GM12875 (cell line): Measurements from ENCODE around the gene MAT2A.

Experiments
- H3K4me3 ChIP-seq: one replicate; pipeline ENCODE4 v1.5.1; 2011; ENCODE audit warnings: low read depth, low read length, control low read depth
- TF ChIP-seq, protein P1 (sequence below): IDR thresholded peaks from 2 replicates; pipeline ENCODE4 v1.5.1; 2011; ENCODE audit warnings: low read depth, mild to moderate bottlenecking, control low read depth, inconsistent platforms, low read length, moderate library complexity, borderline replicate concordance; ENCODE audit not compliant: insufficient read depth

Gene MAT2A

DNA sequence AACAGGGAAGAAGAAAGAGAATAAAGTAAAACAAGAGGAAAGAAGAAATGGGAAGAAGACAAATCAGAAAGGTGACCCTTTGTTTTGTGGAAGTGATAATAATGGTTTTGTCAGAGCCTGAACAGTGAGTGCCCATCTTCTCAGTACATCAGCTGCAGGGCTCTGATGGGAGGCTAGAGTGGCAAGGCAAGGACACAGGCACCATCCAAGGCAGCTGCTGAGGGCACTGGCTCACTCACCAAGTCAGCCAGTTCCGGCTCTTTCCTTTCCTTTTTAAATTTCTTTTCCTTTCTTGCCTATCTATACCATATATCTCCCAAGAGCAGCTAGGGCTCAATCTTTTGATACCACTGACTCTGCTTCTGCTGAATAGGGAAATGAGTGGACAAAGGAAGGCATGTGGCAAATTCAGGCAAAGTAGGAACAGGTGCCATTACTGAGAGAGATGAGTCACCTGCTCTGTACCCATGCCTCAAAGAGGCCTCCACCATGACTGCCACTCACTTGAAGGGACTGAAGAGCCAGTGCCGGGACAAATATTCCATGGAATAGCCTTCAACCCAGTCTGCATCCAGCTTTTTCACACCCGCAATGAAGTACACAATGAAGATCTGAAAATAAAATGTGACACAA lies 16.1 kb downstream of the MAT2A start:
- TF ChIP-seq, protein P1, sequence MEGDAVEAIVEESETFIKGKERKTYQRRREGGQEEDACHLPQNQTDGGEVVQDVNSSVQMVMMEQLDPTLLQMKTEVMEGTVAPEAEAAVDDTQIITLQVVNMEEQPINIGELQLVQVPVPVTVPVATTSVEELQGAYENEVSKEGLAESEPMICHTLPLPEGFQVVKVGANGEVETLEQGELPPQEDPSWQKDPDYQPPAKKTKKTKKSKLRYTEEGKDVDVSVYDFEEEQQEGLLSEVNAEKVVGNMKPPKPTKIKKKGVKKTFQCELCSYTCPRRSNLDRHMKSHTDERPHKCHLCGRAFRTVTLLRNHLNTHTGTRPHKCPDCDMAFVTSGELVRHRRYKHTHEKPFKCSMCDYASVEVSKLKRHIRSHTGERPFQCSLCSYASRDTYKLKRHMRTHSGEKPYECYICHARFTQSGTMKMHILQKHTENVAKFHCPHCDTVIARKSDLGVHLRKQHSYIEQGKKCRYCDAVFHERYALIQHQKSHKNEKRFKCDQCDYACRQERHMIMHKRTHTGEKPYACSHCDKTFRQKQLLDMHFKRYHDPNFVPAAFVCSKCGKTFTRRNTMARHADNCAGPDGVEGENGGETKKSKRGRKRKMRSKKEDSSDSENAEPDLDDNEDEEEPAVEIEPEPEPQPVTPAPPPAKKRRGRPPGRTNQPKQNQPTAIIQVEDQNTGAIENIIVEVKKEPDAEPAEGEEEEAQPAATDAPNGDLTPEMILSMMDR: no peak
- H3K4me3 ChIP-seq: no peak overlapping the region

DNA sequence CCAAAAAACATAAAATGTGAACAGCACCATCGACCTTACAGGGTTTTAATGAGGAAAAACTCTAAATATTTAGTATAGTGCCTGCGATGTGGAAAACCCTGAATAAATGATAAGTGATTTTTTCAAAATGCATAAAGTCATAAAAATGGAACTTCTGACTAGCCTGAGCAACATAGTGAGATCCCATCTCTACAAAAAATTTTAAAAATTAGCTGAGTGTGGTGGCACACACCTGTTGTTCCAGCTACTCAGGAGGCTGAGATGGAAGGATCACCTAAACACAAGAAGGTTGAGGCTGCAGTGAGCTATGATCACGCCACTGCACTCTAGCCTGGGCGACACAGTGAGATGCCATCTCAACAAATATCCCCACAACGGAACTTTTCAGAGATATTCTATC lies 18.2 kb downstream of the MAT2A start:
- TF ChIP-seq, protein P1: no peak
- H3K4me3 ChIP-seq: no peak overlapping the region

- no peak overlapping the region for H3K4me3 ChIP-seq
- TF ChIP-seq, protein P1: no peak
Measured at GRCh38 chr2:85558160-85558559, 19.2 kb downstream of the MAT2A start.

DNA sequence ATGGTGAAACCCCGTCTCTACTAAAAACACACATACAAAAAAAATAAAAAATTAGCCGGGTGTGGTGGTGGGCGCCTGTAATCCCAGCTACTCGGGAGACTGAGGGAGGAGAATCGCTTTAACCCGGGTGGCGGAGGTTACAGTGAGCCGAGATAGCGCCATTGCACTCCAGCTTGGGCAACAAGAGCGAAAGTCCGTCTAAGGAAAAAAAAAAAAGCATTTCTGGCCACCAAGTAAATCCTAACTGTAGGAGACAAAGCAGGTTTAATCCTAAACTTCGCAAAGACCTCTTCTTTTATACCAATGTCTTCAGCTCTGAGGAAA lies 21.4 kb downstream of the MAT2A start:
- H3K4me3 ChIP-seq: peak overlapping the region; percentile 57

DNA sequence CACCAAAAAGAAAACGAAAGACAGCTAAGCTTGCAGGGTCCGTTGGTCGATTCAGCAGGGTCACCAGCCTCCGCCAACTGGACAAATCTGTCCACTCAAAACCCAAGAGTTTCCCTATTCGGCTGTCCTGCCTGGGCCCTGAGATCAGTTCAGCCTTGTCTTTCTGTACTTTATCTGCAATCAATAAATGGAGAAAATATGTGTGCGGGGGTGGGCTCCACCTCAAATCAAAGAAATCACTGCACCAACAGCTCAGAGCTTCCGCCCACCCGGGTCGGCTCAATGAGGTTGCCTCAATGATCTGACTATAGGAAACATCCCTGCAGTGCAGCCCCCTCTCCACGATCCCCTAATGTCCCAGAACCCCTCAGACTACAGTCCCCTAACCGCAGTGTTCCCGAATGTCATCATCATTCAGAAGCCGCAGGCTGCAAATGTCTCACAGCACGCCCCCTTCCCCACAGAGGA lies 21.9 kb downstream of the MAT2A start:
- TF ChIP-seq, protein P1: no peak
- H3K4me3 ChIP-seq: peak overlapping the region; percentile 57

DNA sequence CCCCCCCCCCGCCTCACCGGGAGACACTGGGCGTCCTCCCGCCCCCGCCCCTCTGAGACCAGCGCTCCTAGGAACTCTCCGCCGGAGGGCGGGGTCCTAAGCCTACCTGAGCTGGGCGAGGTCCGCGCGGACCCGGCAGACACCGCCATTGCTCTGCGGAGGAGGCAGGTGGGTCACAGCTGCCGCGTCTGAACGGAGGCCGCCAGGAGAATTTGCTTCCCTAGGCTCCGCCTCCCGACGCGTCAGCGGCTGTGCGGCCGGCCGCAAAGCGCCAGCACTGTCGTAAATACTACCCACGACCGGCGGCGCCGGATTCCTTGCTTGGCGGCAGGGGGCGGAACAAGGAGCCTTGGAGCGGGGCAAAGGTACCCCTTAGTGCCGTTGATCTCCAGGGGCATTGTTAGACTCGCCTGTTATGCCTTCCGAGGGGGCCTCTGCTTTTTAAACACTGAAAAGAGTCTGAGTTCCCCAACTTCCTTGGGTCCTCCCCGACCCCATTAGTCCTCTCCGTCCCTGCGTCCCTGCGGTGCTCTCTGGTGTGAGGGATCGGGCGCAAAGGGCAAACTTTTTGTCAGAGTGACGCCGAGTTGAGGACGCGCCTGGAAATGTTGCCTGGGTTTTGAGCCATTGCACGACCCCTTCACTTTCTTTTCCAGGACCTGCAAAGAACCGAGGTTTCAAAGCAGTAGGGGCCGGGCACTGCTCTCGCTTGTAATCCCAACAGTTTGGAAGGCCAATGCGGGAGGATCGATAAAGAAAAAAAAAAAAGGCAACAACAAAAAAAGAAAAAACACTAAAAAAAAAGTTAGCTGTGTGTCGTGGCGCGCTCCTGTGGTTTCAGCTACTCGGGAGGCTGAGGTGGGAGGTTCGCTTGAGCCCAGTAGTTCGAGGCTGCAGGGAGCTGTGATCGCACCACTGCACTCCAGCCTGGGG lies 22.6 kb downstream of the MAT2A start, which contains the start of gene GGCX:
Gene GGCX (minus strand): TSS at position 214 of the 933 bp plus-strand sequence. CDS start 65 bp downstream, at position 149.
- H3K4me3 ChIP-seq: peak within 1 kb of the TSS; percentile 57
- TF ChIP-seq, protein P1: no peak

DNA sequence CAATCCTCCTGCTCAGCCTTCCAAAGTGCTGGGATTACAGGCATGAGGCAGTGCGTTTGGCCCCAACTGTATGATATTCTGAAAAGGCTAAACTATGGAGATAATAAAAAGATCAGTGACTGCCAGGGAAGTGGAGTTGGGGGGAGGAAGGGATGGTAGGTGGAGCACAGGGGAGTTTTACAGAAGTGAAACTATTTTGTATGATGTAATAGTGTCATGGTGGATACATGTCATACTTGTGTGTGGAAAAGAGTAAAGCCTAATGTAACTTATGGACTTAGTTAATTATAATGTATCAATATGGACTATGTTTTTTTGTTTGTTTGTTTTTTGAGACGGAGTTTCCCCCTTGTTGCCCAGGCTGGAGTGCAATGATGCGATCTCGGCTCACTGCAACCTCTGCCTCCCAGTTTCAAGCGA lies 25.2 kb downstream of the MAT2A start:
- H3K4me3 ChIP-seq: no peak overlapping the region
- TF ChIP-seq, protein P1: no peak
